Activated T-cell treated with anti-CD3 and anti-CD28 coated beads, Interleukin-2, amount 50 U/mL, for 1 hour (primary cell): ENCODE measurements around the gene SF3B6.

Experiments
- DNase-seq: peaks from one replicate; pipeline ENCODE4 v3.0.0-alpha.2; 2020

The SF3B6 gene

GRCh38 chr2:24088821-24089359 is 12.8 kb upstream of the SF3B6 start:
- DNase-seq: no peak

GRCh38 chr2:24087032-24087431 is 10.9 kb upstream of the SF3B6 start:
- no peak for DNase-seq

- no peak for DNase-seq
Observed at GRCh38 chr2:24086241-24086640, 10.1 kb upstream of the SF3B6 start.

- DNase-seq: no peak
Observed at GRCh38 chr2:24085200-24085489, 9.0 kb upstream of the SF3B6 start.

- DNase-seq: peak; percentile 88
Observed at GRCh38 chr2:24084386-24085199, 8.5 kb upstream of the SF3B6 start, which contains the start of gene TP53I3. TP53I3 (minus strand) TSS chr2:24084834; CDS start chr2:24084326, 508 bp downstream.

- no peak for DNase-seq
Observed at GRCh38 chr2:24083567-24084385, 7.7 kb upstream of the SF3B6 start.

GRCh38 chr2:24082787-24083566 is 6.9 kb upstream of the SF3B6 start:
- no peak for DNase-seq

- no peak for DNase-seq
Observed at GRCh38 chr2:24080701-24081100, 4.6 kb upstream of the SF3B6 start.

GRCh38 chr2:24077879-24078278 is 1.8 kb upstream of the SF3B6 start:
- no peak for DNase-seq

- no peak for DNase-seq
Observed at GRCh38 chr2:24077535-24077877, 1.4 kb upstream of the SF3B6 start.

- DNase-seq: no peak
Observed at GRCh38 chr2:24076849-24077534, 866 bp upstream of the SF3B6 start.

GRCh38 chr2:24075259-24075658 is 867 bp downstream of the SF3B6 start:
- DNase-seq: no peak

- DNase-seq: no peak
Observed at GRCh38 chr2:24073816-24074215, 2.3 kb downstream of the SF3B6 start.

- DNase-seq: no peak
Observed at GRCh38 chr2:24072259-24072658, 3.9 kb downstream of the SF3B6 start.

GRCh38 chr2:24065341-24065740 is 10.8 kb downstream of the SF3B6 start:
- DNase-seq: no peak

- DNase-seq: no peak
Observed at GRCh38 chr2:24058564-24059271, 17.4 kb downstream of the SF3B6 start.

GRCh38 chr2:24055750-24056149 is 20.4 kb downstream of the SF3B6 start:
- DNase-seq: no peak

GRCh38 chr2:24054366-24055010 is 21.6 kb downstream of the SF3B6 start:
- DNase-seq: no peak

- no peak for DNase-seq
Observed at GRCh38 chr2:24052951-24053350, 23.2 kb downstream of the SF3B6 start.

- DNase-seq: no peak
Observed at GRCh38 chr2:24051833-24052232, 24.3 kb downstream of the SF3B6 start.
